Hepatocyte (in vitro differentiated cells): ENCODE data around the gene RPL7A. TPM values are rescaled to one million over a fixed set of nuclear protein-coding genes. Genes with fewer than 3 reads are reported as not detected.

Experiments
- DNase-seq: peaks from one replicate; pipeline ENCODE4 v3.0.0-alpha.2; 2016; ENCODE audit warnings: low spot score
- H2AFZ ChIP-seq: fragments of 200-600 bp; sonication (generic); 2 replicates; pipeline ENCODE4 v1.6.0; 2016; ENCODE audit warnings: antibody characterized with exemption, mild to moderate bottlenecking
- H3K27ac ChIP-seq: fragments of 200-600 bp; sonication (generic); 2 replicates; pipeline ENCODE4 v1.5.1; 2016; ENCODE audit warnings: mild to moderate bottlenecking
- H3K27me3 ChIP-seq: fragments of 200-600 bp; sonication (generic); 2 replicates; pipeline ENCODE4 v1.6.1; 2016
- H3K36me3 ChIP-seq: fragments of 200-600 bp; sonication (generic); replicated peaks from 2 replicates; pipeline ENCODE4 v1.5.1; 2016; ENCODE audit warnings: low read depth; ENCODE audit not compliant: insufficient read depth
- H3K4me1 ChIP-seq: fragments of 200-600 bp; sonication (generic); 2 replicates; pipeline ENCODE4 v1.5.1; 2016; ENCODE audit warnings: mild to moderate bottlenecking, moderate library complexity; ENCODE audit not compliant: insufficient read depth
- H3K4me2 ChIP-seq: fragments of 200-600 bp; sonication (generic); 2 replicates; pipeline ENCODE4 v1.6.0; 2016
- H3K4me3 ChIP-seq: fragments of 200-600 bp; sonication (generic); 2 replicates; pipeline ENCODE4 v1.5.1; 2016; ENCODE audit warnings: mild to moderate bottlenecking
- H3K79me2 ChIP-seq: fragments of 200-600 bp; sonication (generic); 2 replicates; pipeline ENCODE4 v1.6.0; 2017; ENCODE audit warnings: mild to moderate bottlenecking
- H3K9me2 ChIP-seq: fragments of 200-600 bp; sonication (generic); replicated peaks from 2 replicates; pipeline ENCODE4 v1.6.0; 2017; ENCODE audit warnings: mild to moderate bottlenecking; ENCODE audit not compliant: insufficient read depth
- H3K9me3 ChIP-seq: fragments of 200-600 bp; sonication (generic); 2 replicates; pipeline ENCODE4 v1.5.1; 2016; ENCODE audit warnings: low read depth, mild to moderate bottlenecking
- H4K20me1 ChIP-seq: fragments of 200-600 bp; sonication (generic); 2 replicates; pipeline ENCODE4 v1.6.0; 2016; ENCODE audit warnings: mild to moderate bottlenecking; ENCODE audit not compliant: insufficient read depth, poor library complexity, severe bottlenecking
- CTCF ChIP-seq: fragments of 200-600 bp; sonication (generic); IDR thresholded peaks from 2 replicates; pipeline ENCODE4 v1.5.1; 2016; ENCODE audit warnings: antibody characterized with exemption, mild to moderate bottlenecking; ENCODE audit not compliant: poor library complexity
- EZH2 ChIP-seq: fragments of 200-600 bp; sonication (generic); IDR thresholded peaks from 2 replicates; pipeline ENCODE4 v1.6.1; 2016; ENCODE audit warnings: antibody characterized with exemption, mild to moderate bottlenecking, borderline replicate concordance
- EZH2phosphoT487 ChIP-seq: fragments of 200-600 bp; sonication (generic); IDR thresholded peaks from one replicate; pipeline ENCODE4 v1.6.1; 2018; ENCODE audit warnings: antibody characterized with exemption, mild to moderate bottlenecking, low read depth, moderate library complexity; ENCODE audit not compliant: unreplicated experiment, severe bottlenecking
- WGBS: methylation state at CpG from one replicate; pipeline ENCODE4 v1.1.6; 2016; ENCODE audit warnings: low lambda C conversion rate; ENCODE audit errors: missing lambda C conversion rate; 5-methylcytosine and 5-hydroxymethylcytosine counted together
- polyA plus RNA-seq: library from polyadenylated mRNA; unstranded; fragments of >200 nt; fragmentation: Nextera tagmentation; extraction: Ambion mirVana; gene quantifications from 2 replicates; pipeline ENCODE4 v1.2.1, GENCODE V29; 2016
- total RNA-seq: library from RNA; depleted of rRNA; stranded (reverse); fragments of >200 nt; gene quantifications from 2 replicates; pipeline ENCODE4 v1.2.3, GENCODE V29; 2014

Gene RPL7A
- total and polyA plus RNA-seq, 2 experiments from 2014 or later: 377 to 2,226 TPM

GRCh38 chr9:133342069-133342406 is 6.0 kb upstream of the RPL7A start:
- no peaks in the 10 kb centered on the region for H3K9me3 ChIP-seq
- 82% methylated on average over 12 of the region's 12 CpGs for WGBS
- no peak for DNase-seq
- no peaks in the 10 kb centered on the region for H4K20me1 ChIP-seq
- H3K27me3 ChIP-seq: no peaks in the 10 kb centered on the region
- no peaks in the 10 kb centered on the region for H3K36me3 ChIP-seq
- H3K27ac ChIP-seq: no peak overlapping the region
- H3K4me2 ChIP-seq: no peak overlapping the region
- H2AFZ ChIP-seq: no peak overlapping the region
- TF ChIP-seq EZH2phosphoT487: no peak
- no peak for TF ChIP-seq EZH2
- TF ChIP-seq CTCF: no peak
- H3K9me2 ChIP-seq: no peaks in the 10 kb centered on the region
- H3K4me1 ChIP-seq: no peaks in the 10 kb centered on the region
- no peak overlapping the region for H3K4me3 ChIP-seq
- H3K79me2 ChIP-seq: peaks cover 17% of the 10 kb centered on the region

- no peak for DNase-seq
- TF ChIP-seq EZH2phosphoT487 (no peak), CTCF (no peak), EZH2 (no peak)
- H3K27me3 ChIP-seq: no peaks in the 10 kb centered on the region
- H3K9me3 ChIP-seq: no peaks in the 10 kb centered on the region
- no peaks in the 10 kb centered on the region for H3K4me1 ChIP-seq
- H3K9me2 ChIP-seq: no peaks in the 10 kb centered on the region
- H3K4me3 ChIP-seq: no peak overlapping the region
- WGBS: 92% methylated on average over 11 of the region's 11 CpGs
- H3K4me2 ChIP-seq: no peak overlapping the region
- no peak overlapping the region for H2AFZ ChIP-seq
- H4K20me1 ChIP-seq: no peaks in the 10 kb centered on the region
- no peaks in the 10 kb centered on the region for H3K36me3 ChIP-seq
- no peak overlapping the region for H3K27ac ChIP-seq
- peaks cover 22% of the 10 kb centered on the region for H3K79me2 ChIP-seq
Observed at GRCh38 chr9:133342570-133342969, 5.4 kb upstream of the RPL7A start.

GRCh38 chr9:133344071-133344470 is 3.9 kb upstream of the RPL7A start:
- Histone ChIP-seq H3K27me3 (no peaks in the 10 kb centered on the region), H4K20me1 (peaks cover 4% of the 10 kb centered on the region), H3K4me3 (no peak overlapping the region), H3K4me2 (no peak overlapping the region), H2AFZ (no peak overlapping the region), H3K9me2 (no peaks in the 10 kb centered on the region), H3K4me1 (peaks cover 2% of the 10 kb centered on the region), H3K9me3 (no peaks in the 10 kb centered on the region), H3K79me2 (peaks cover 32% of the 10 kb centered on the region), H3K27ac (no peak overlapping the region), H3K36me3 (no peaks in the 10 kb centered on the region)
- TF ChIP-seq EZH2: no peak
- no peak for TF ChIP-seq EZH2phosphoT487
- TF ChIP-seq CTCF: no peak
- no peak for DNase-seq
- 98% methylated on average over 19 of the region's 19 CpGs for WGBS

GRCh38 chr9:133344979-133345378 is 3.0 kb upstream of the RPL7A start:
- 98% methylated on average over 11 of the region's 12 CpGs for WGBS
- no peak overlapping the region for H3K4me3 ChIP-seq

More at GRCh38 chr9:133344979-133345378, 3.0 kb upstream of the RPL7A start:
- Histone ChIP-seq H3K27ac (no peak overlapping the region), H3K4me1 (peaks cover 10% of the 10 kb centered on the region), H3K36me3 (peaks cover 3% of the 10 kb centered on the region), H3K27me3 (no peaks in the 10 kb centered on the region), H2AFZ (no peak overlapping the region), H3K9me3 (no peaks in the 10 kb centered on the region), H4K20me1 (peaks cover 13% of the 10 kb centered on the region), H3K79me2 (peaks cover 41% of the 10 kb centered on the region), H3K9me2 (no peaks in the 10 kb centered on the region), H3K4me2 (no peak overlapping the region)
- TF ChIP-seq EZH2: no peak
- TF ChIP-seq EZH2phosphoT487: no peak
- no peak for TF ChIP-seq CTCF
- DNase-seq: no peak
